IMR-90 (cell line): ENCODE measurements around the gene NAB1. TPM values are rescaled to one million over a fixed set of nuclear protein-coding genes. Genes with fewer than 3 reads are reported as not detected.

Experiments
- ATAC-seq: fragments of 200-7000 bp; cut with Tn5 transposase; 2 replicates; pipeline ENCODE4 v1.9.1; 2020; ENCODE audit warnings: low read depth, mild to moderate bottlenecking, moderate library complexity
- BruUV-seq: library from RNA; stranded (reverse); fragments of 400-500 nt; replicated peaks from 2 replicates; lab custom pipeline; 2021; lab: Mats Ljungman, UMichigan
- CTCF ChIA-PET: fragments of 300-600 bp; formaldehyde crosslinking; extraction: SDS; loops from one replicate; lab custom pipeline; 2021; ENCODE audit warnings: antibody characterized with exemption; lab: Yijun Ruan, JAX
- POLR2A ChIA-PET: fragments of 300-600 bp; sonication (Branson Sonifier 250); formaldehyde crosslinking; loops from one replicate; lab custom pipeline; 2022; ENCODE audit warnings: antibody characterized with exemption; ENCODE audit not compliant: unreplicated experiment; lab: Charles Lee
- DNase-seq: peaks from one replicate; pipeline ENCODE4 v3.0.0; 2013
- H2AFZ ChIP-seq: replicated peaks from 2 replicates; pipeline ENCODE3; 2013; ENCODE audit warnings: low read length, mild to moderate bottlenecking; ENCODE audit not compliant: poor library complexity
- H2AK5ac ChIP-seq: 2 replicates; pipeline ENCODE4 v1.6.1; 2013; ENCODE audit warnings: low read depth, low read length, inconsistent platforms
- H2AK9ac ChIP-seq: replicated peaks from 2 replicates; pipeline ENCODE3; 2013; ENCODE audit warnings: mild to moderate bottlenecking, low read depth, low read length, moderate library complexity; ENCODE audit not compliant: poor library complexity
- H2BK120ac ChIP-seq: 2 replicates; pipeline ENCODE4 v1.6.1; 2013; ENCODE audit warnings: low read depth, low read length, inconsistent platforms
- H2BK15ac ChIP-seq: 3 replicates; pipeline ENCODE4 v1.6.1; 2013; ENCODE audit warnings: low read depth, low read length, inconsistent platforms
- H2BK20ac ChIP-seq: 2 replicates; pipeline ENCODE4 v1.6.1; 2013; ENCODE audit warnings: low read depth, mild to moderate bottlenecking, inconsistent platforms, low read length, moderate library complexity
- H2BK5ac ChIP-seq: 2 replicates; pipeline ENCODE4 v1.6.1; 2013; ENCODE audit warnings: mild to moderate bottlenecking, low read depth, low read length, inconsistent platforms; ENCODE audit not compliant: poor library complexity, severe bottlenecking
- H3K14ac ChIP-seq: replicated peaks from 2 replicates; pipeline ENCODE4 v1.6.1; 2013; ENCODE audit warnings: low read depth, low read length, inconsistent platforms
- H3K18ac ChIP-seq: 2 replicates; pipeline ENCODE4 v1.6.1; 2013; ENCODE audit warnings: low read depth, low read length, control low read depth
- H3K23ac ChIP-seq: 2 replicates; pipeline ENCODE4 v1.6.1; 2013; ENCODE audit warnings: low read depth, low read length, inconsistent platforms
- H3K27ac ChIP-seq: 2 replicates; pipeline ENCODE4 v1.5.1; 2013; ENCODE audit warnings: mild to moderate bottlenecking, control low read depth, low read length; ENCODE audit not compliant: insufficient read depth
- H3K27me3 ChIP-seq: 2 replicates; pipeline ENCODE4 v1.6.1; 2013; ENCODE audit warnings: low read length; ENCODE audit not compliant: control insufficient read depth, insufficient read depth
- H3K36me3 ChIP-seq: 2 replicates; pipeline ENCODE4 v1.6.1; 2013; ENCODE audit warnings: low read length, mixed read lengths; ENCODE audit not compliant: control insufficient read depth, insufficient read depth
- H3K4ac ChIP-seq: 2 replicates; pipeline ENCODE4 v1.6.1; 2013; ENCODE audit warnings: low read depth, low read length, inconsistent platforms
- H3K4me1 ChIP-seq: 2 replicates; pipeline ENCODE4 v1.6.1; 2013; ENCODE audit warnings: low read length, mixed read lengths; ENCODE audit not compliant: control insufficient read depth, insufficient read depth
- H3K4me2 ChIP-seq: 2 replicates; pipeline ENCODE4 v1.6.1; 2013; ENCODE audit warnings: low read depth, mild to moderate bottlenecking, control low read depth, low read length, moderate library complexity
- H3K4me3 ChIP-seq: 2 replicates; pipeline ENCODE4 v1.5.1; 2013; ENCODE audit warnings: low read depth, mild to moderate bottlenecking, control low read depth, low read length, moderate library complexity; ENCODE audit not compliant: insufficient read depth
- H3K56ac ChIP-seq: 2 replicates; pipeline ENCODE4 v1.6.1; 2013; ENCODE audit warnings: low read length, inconsistent platforms; ENCODE audit not compliant: insufficient read depth; ENCODE audit errors: extremely low read depth
- H3K79me1 ChIP-seq, 2 experiments: 2 replicates each; pipeline ENCODE4 v1.6.1; 2013; ENCODE audit warnings: low read length in 2 of 2, inconsistent platforms in 1 of 2, low read depth in 1 of 2
- H3K9ac ChIP-seq: 2 replicates; pipeline ENCODE4 v1.6.1; 2013; ENCODE audit warnings: low read depth, low read length, control low read depth
- H3K9me1 ChIP-seq: 2 replicates; pipeline ENCODE4 v1.6.1; 2013; ENCODE audit warnings: low read length, inconsistent platforms; ENCODE audit not compliant: insufficient read depth
- H3K9me3 ChIP-seq: 2 replicates; pipeline ENCODE4 v1.6.1; 2013; ENCODE audit warnings: low read length; ENCODE audit not compliant: control insufficient read depth, insufficient read depth
- H4K20me1 ChIP-seq: 2 replicates; pipeline ENCODE4 v1.6.1; 2013; ENCODE audit warnings: low read length, inconsistent platforms; ENCODE audit not compliant: insufficient read depth
- H4K5ac ChIP-seq: 2 replicates; pipeline ENCODE4 v1.6.1; 2013; ENCODE audit warnings: mild to moderate bottlenecking, low read depth, low read length, control low read depth
- H4K8ac ChIP-seq, 2 experiments: 2 replicates each; pipeline ENCODE4 v1.6.1; 2013; ENCODE audit warnings: low read depth in 2 of 2, low read length in 2 of 2, control low read depth in 1 of 2, inconsistent platforms in 1 of 2
- H4K91ac ChIP-seq: 2 replicates; pipeline ENCODE4 v1.6.1; 2013; ENCODE audit warnings: low read depth, low read length, inconsistent platforms; ENCODE audit not compliant: insufficient read depth
- BHLHE40 ChIP-seq: fragments of 150-350 bp; IDR thresholded peaks from 2 replicates; pipeline ENCODE4 v1.6.1; 2016; ENCODE audit warnings: mild to moderate bottlenecking, low read depth, low read length
- CEBPB ChIP-seq: IDR thresholded peaks from 2 replicates; pipeline ENCODE4 v1.6.1; 2012; ENCODE audit warnings: low read depth, low read length, improper control_type of control experiment
- CTCF ChIP-seq: conservative IDR thresholded peaks from 2 replicates; pipeline ENCODE4 v1.5.1; 2012; ENCODE audit warnings: mild to moderate bottlenecking, low read depth, low read length, improper control_type of control experiment
- FOS ChIP-seq: fragments of 150-350 bp; IDR thresholded peaks from 2 replicates; pipeline ENCODE4 v1.6.1; 2016; ENCODE audit warnings: low read depth, low read length
- MAFK ChIP-seq: IDR thresholded peaks from 2 replicates; pipeline ENCODE4 v1.6.1; 2012; ENCODE audit warnings: low read depth, low read length, improper control_type of control experiment
- MAZ ChIP-seq: IDR thresholded peaks from 2 replicates; pipeline ENCODE4 v1.6.1; 2012; ENCODE audit warnings: low read depth, mild to moderate bottlenecking, low read length, improper control_type of control experiment, moderate library complexity, borderline replicate concordance
- MXI1 ChIP-seq: IDR thresholded peaks from 2 replicates; pipeline ENCODE4 v1.6.1; 2012; ENCODE audit warnings: low read depth, mild to moderate bottlenecking, low read length, moderate library complexity, borderline replicate concordance
- NFE2L2 ChIP-seq: fragments of 150-350 bp; IDR thresholded peaks from 2 replicates; pipeline ENCODE4 v1.6.1; 2016; ENCODE audit warnings: low read depth, mild to moderate bottlenecking, low read length
- POLR2A ChIP-seq: IDR thresholded peaks from 2 replicates; pipeline ENCODE4 v1.6.1; 2012; ENCODE audit warnings: mild to moderate bottlenecking, low read depth, low read length
- RAD21 ChIP-seq: IDR thresholded peaks from 2 replicates; pipeline ENCODE4 v1.6.1; 2012; ENCODE audit warnings: low read length, improper control_type of control experiment
- RCOR1 ChIP-seq: IDR thresholded peaks from 2 replicates; pipeline ENCODE4 v1.6.1; 2012; ENCODE audit warnings: mild to moderate bottlenecking, low read length, improper control_type of control experiment; ENCODE audit not compliant: insufficient replicate concordance
- RFX5 ChIP-seq: IDR thresholded peaks from 2 replicates; pipeline ENCODE4 v1.8.0; 2012; ENCODE audit warnings: low read depth, mild to moderate bottlenecking, low read length, moderate library complexity
- SMC3 ChIP-seq: fragments of 150-350 bp; IDR thresholded peaks from 2 replicates; pipeline ENCODE4 v1.6.1; 2016; ENCODE audit warnings: low read depth, mild to moderate bottlenecking, antibody characterized with exemption, low read length, moderate library complexity
- USF2 ChIP-seq: fragments of 150-350 bp; IDR thresholded peaks from 2 replicates; pipeline ENCODE4 v1.6.1; 2017; ENCODE audit warnings: mild to moderate bottlenecking, antibody characterized with exemption, low read length, low read depth
- WGBS, 2 experiments: methylation state at CpG; one replicate each; pipeline versions ENCODE4 v1.1.5 to v1.1.7; 2013; ENCODE audit warnings: missing lambda C conversion rate in 2 of 2; ENCODE audit not compliant: insufficient read length in 1 of 2; ENCODE audit errors: extremely low coverage in 2 of 2; 5-methylcytosine and 5-hydroxymethylcytosine counted together
- dilution Hi-C: fragments of 300-500 bp; cut with HindIII; formaldehyde crosslinking; loops from one replicate; pipeline ENCODE4 v1.14.3; 2018; ENCODE audit warnings: low sequenced_read_pairs; ENCODE audit not compliant: unreplicated experiment
- in situ Hi-C: fragments of 300-500 bp; cut with MboI; formaldehyde crosslinking; loops from 3 replicates; pipeline ENCODE4 v1.14.3; 2019; ENCODE audit warnings: low sequenced_read_pairs, inconsistent platforms, mixed read lengths
- intact Hi-C: fragments of 100-400 bp; cut with micrococcal nuclease; formaldehyde crosslinking; loops from 2 replicates; pipeline ENCODE4 v1.10.0; 2022
- polyA plus RNA-seq, 3 experiments: library from polyadenylated mRNA; depleted of rRNA; stranded (reverse); fragments of >200 nt; gene quantifications; 2 replicates each; pipeline ENCODE4 v1.2.3, GENCODE V29; 2012; ENCODE audit warnings: low replicate concordance in 1 of 3
- total RNA-seq: library from RNA; depleted of rRNA; stranded (reverse); fragments of >200 nt; gene quantifications from 2 replicates; pipeline ENCODE4 v1.2.3, GENCODE V29; 2012

Gene NAB1
- total and polyA plus RNA-seq, 2 of the 4 experiments (the other 2 are of a cell fraction) = 11.9 to 31.2 TPM

- in situ Hi-C loops = no loop called here
- peaks cover 9 to 44% of the 10 kb centered on the region in 2 experiments for H3K79me1 ChIP-seq
- H4K91ac ChIP-seq = peak overlapping the region; percentile 56; the same call in 1 of the 2 replicates
- WGBS, 2 experiments = 0% methylated on average over 6 of the region's 15 CpGs; no CpG with 5 or more reads in 1 of the 2 experiments
- BruUV-seq = no TSS peak
- H3K9ac ChIP-seq = peak overlapping the region; percentile 99
- H3K36me3 ChIP-seq = no peaks in the 10 kb centered on the region
- peak overlapping the region; percentile 97 for H3K4me2 ChIP-seq
- peak overlapping the region; percentile 91 for H3K4ac ChIP-seq
- intact Hi-C loops = loop anchor here (2.0 kb wide), 1 partner anchor 115 kb away; the partner anchor contains the start of gene NEMP2
- peak overlapping the region; percentile 20; the same call in 1 of the 2 replicates for H2AK5ac ChIP-seq
- H2BK120ac ChIP-seq = peak overlapping the region; percentile 21
- peak overlapping the region; percentile 86 for H2BK5ac ChIP-seq
- H2AFZ ChIP-seq = peak overlapping the region; percentile 96
- peak overlapping the region; percentile 62 for H3K18ac ChIP-seq
- ChIA-PET CTCF (interaction anchor here (1.3 kb wide), 1 partner anchor 13 kb away, joined by 5 read pairs; no protein-coding TSS in a partner anchor), POLR2A (interaction anchor here (0.6 kb wide), 1 partner anchor 216 kb away, joined by 7 read pairs; no protein-coding TSS in a partner anchor)
- peak overlapping the region; percentile 4; the same call in 1 of the 2 replicates for H4K5ac ChIP-seq
- peaks cover 11% of the 10 kb centered on the region for H3K9me1 ChIP-seq
- ATAC-seq (no peak), DNase-seq (peak; percentile 43)
- peak overlapping the region; percentile 97 for H3K4me3 ChIP-seq
- peak overlapping the region; percentile 40; the same call in 2 of the 3 replicates for H2BK15ac ChIP-seq
- H4K20me1 ChIP-seq = peaks cover 14% of the 10 kb centered on the region; the same call in 1 of the 2 replicates
- peak overlapping the region; percentile 2 to 74; a peak in 3 of 4 replicates for H4K8ac ChIP-seq
- peak overlapping the region; percentile 22; the same call in 1 of the 2 replicates for H2BK20ac ChIP-seq
- dilution Hi-C loops = no loop called here
- H3K27ac ChIP-seq = peak overlapping the region; percentile 94
- peak overlapping the region; percentile 84 for H2AK9ac ChIP-seq
- H3K23ac ChIP-seq = peak overlapping the region; percentile 65
- peaks cover 6% of the 10 kb centered on the region for H3K4me1 ChIP-seq
- peak overlapping the region; percentile 73 for H3K56ac ChIP-seq
- H3K14ac ChIP-seq = peak overlapping the region; percentile 83
- no peaks in the 10 kb centered on the region for H3K9me3 ChIP-seq
- H3K27me3 ChIP-seq = no peaks in the 10 kb centered on the region
- TF ChIP-seq MXI1 (no peak), BHLHE40 (no peak), NFE2L2 (no peak), CTCF (no peak), POLR2A (no peak), MAZ (no peak), SMC3 (no peak), USF2 (no peak), MAFK (no peak), FOS (no peak), RCOR1 (no peak), RFX5 (no peak), CEBPB (no peak), RAD21 (no peak)
Measured at GRCh38 chr2:190649798-190650390, 1.0 kb downstream of the NAB1 start.
